ENCODE measurements around the gene SPAAR. TPM values are rescaled to one million over a fixed set of nuclear protein-coding genes. Genes with fewer than 3 reads are reported as not detected.

SPAAR gene
- polyA plus RNA-seq, 1 experiment: 0.32 TPM

GRCh38 chr9:35864695-35865255, 44.5 kb upstream of the SPAAR start:
- TF ChIP-seq CTCF (IDR thresholded peaks at IDR 0.05; ENCODE audit: insufficient read depth, low read depth, low read length): no peak

GRCh38 chr9:35867538-35867937, 41.8 kb upstream of the SPAAR start:
- no peak overlapping the region for H3K4me3 ChIP-seq (ENCODE audit: low read depth, low read length)
- peaks cover 2% of the 10 kb centered on the region for H3K27me3 ChIP-seq (ENCODE audit: control insufficient read depth, insufficient read depth, low read length)
- no peak for TF ChIP-seq CTCF (IDR thresholded peaks at IDR 0.05; ENCODE audit: insufficient read depth, low read depth, low read length)
- DNase-seq (ENCODE audit: low read depth): no peak
- POLR2A ChIA-PET: no interaction called here
- no peaks in the 10 kb centered on the region for H3K36me3 ChIP-seq (ENCODE audit: control insufficient read depth, insufficient read depth, low read length)
- CTCF ChIA-PET: interaction anchor here (1.2 to 4.6 kb wide), 2 partner anchors 9 to 14 kb away, joined by 3 to 23 read pairs; no protein-coding TSS in a partner anchor

More at GRCh38 chr9:35864695-35865255, 44.5 kb upstream of the SPAAR start:
- CTCF ChIA-PET: interaction anchor here (0.7 to 1.9 kb wide), 4 partner anchors 9 to 87 kb away, joined by 3 to 11 read pairs (median 7); no protein-coding TSS in a partner anchor
- POLR2A ChIA-PET: no interaction called here
- no peaks in the 10 kb centered on the region for H3K36me3 ChIP-seq (ENCODE audit: control insufficient read depth, insufficient read depth, low read length)
- no peak overlapping the region for H3K4me3 ChIP-seq (ENCODE audit: low read depth, low read length)
- no peak for DNase-seq (ENCODE audit: low read depth)
- peaks cover 12% of the 10 kb centered on the region for H3K27me3 ChIP-seq (ENCODE audit: control insufficient read depth, insufficient read depth, low read length)

- no peaks in the 10 kb centered on the region for H3K36me3 ChIP-seq (ENCODE audit: control insufficient read depth, insufficient read depth, low read length)
- no peak overlapping the region for H3K4me3 ChIP-seq (ENCODE audit: low read depth, low read length)
- ChIA-PET CTCF (interaction anchor here (1.0 to 4.6 kb wide), 3 partner anchors 13 to 78 kb away, joined by 3 to 23 read pairs (median 4); no protein-coding TSS in a partner anchor), POLR2A (no interaction called here)
- TF ChIP-seq CTCF (IDR thresholded peaks at IDR 0.05; ENCODE audit: insufficient read depth, low read depth, low read length): no peak
- H3K27me3 ChIP-seq (ENCODE audit: control insufficient read depth, insufficient read depth, low read length): no peaks in the 10 kb centered on the region
- no peak for DNase-seq (ENCODE audit: low read depth)
Measured at GRCh38 chr9:35868933-35869332, 40.4 kb upstream of the SPAAR start.

- POLR2A ChIA-PET: no interaction called here
- no peak for DNase-seq (ENCODE audit: low read depth)
- CTCF ChIA-PET: interaction anchor here (0.6 to 4.6 kb wide), 2 partner anchors 12 to 44 kb away, joined by 3 to 23 read pairs; no protein-coding TSS in a partner anchor
- Histone ChIP-seq H3K36me3 (ENCODE audit: control insufficient read depth, insufficient read depth, low read length) (no peaks in the 10 kb centered on the region), H3K27me3 (ENCODE audit: control insufficient read depth, insufficient read depth, low read length) (no peaks in the 10 kb centered on the region), H3K4me3 (ENCODE audit: low read depth, low read length) (no peak overlapping the region)
- no peak for TF ChIP-seq CTCF (IDR thresholded peaks at IDR 0.05; ENCODE audit: insufficient read depth, low read depth, low read length)
Measured at GRCh38 chr9:35869621-35870216, 39.6 kb upstream of the SPAAR start.

GRCh38 chr9:35870351-35870923, 38.9 kb upstream of the SPAAR start, which contains the start of gene OR13J1:
Gene OR13J1, minus strand, starts transcription at chr9:35870401. Its CDS starts 0 bp downstream, at chr9:35870401.
- CTCF ChIA-PET: interaction anchor here (0.6 to 4.6 kb wide), 3 partner anchors 11 to 80 kb away, joined by 3 to 23 read pairs (median 3); no protein-coding TSS in a partner anchor
- POLR2A ChIA-PET: no interaction called here

More at GRCh38 chr9:35870351-35870923, 38.9 kb upstream of the SPAAR start, which contains the start of gene OR13J1:
- Histone ChIP-seq H3K36me3 (ENCODE audit: control insufficient read depth, insufficient read depth, low read length) (no peaks in the 10 kb centered on the region), H3K27me3 (ENCODE audit: control insufficient read depth, insufficient read depth, low read length) (no peaks in the 10 kb centered on the region), H3K4me3 (ENCODE audit: low read depth, low read length) (no peak within 1 kb of the TSS)
- DNase-seq (ENCODE audit: low read depth): no peak
- no peak for TF ChIP-seq CTCF (IDR thresholded peaks at IDR 0.05; ENCODE audit: insufficient read depth, low read depth, low read length)
